Stimulated activated CD4-positive, alpha-beta T cell treated with anti-CD3 and anti-CD28 coated beads, TNF-alpha, amount 100 ng/mL, for 1 hour (primary cell): ENCODE measurements around the gene CACNA1S.

Source experiments
- DNase-seq, 3 donors: peaks; one replicate each; pipeline ENCODE4 v3.0.0-alpha.2; 2020; ENCODE audit warnings: low read depth in 3 of 3, low spot score in 1 of 3

The CACNA1S gene

DNA sequence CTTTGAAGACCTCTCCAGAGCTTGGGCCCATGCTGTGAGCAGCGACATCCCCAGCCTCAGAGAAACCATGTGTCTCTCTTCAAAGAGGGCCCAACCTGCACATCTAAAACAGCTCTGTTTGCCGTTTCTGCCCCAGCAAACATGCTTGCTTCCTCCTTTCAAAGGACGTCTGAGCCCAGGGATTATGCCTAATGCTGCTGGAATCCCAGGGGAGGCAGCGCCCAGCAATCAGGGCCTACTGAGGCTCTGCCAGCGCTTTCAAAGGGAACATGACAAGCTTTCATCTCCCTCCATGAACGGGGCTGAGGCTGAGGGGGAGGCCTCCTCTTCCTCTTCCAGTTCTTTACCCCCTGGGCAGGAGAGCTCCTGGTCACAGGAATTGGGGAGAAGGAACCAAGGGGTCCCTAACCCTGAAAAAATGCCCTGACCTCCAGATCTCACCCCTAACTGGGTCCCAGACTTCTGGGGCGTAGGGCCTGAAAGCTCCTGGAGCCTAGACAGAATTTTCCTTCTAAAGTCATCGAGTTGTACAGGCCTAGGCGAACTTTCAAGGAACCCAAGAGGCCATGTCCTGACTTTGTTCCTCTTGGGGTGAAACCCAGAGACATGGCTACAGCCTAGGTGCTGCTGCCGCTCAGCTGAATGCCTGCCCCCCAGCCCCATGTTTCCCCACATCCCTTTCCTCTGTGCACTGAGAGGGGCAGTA lies 28.2 kb upstream of the CACNA1S start:
- DNase-seq, result no peak

GRCh38 chr1:201139756-201140155 lies 27.5 kb upstream of the CACNA1S start:
- no peak for DNase-seq

GRCh38 chr1:201139306-201139705 lies 27.1 kb upstream of the CACNA1S start:
- DNase-seq, result no peak

- DNase-seq, result no peak
Measured at GRCh38 chr1:201138311-201138840, 26.1 kb upstream of the CACNA1S start.

DNA sequence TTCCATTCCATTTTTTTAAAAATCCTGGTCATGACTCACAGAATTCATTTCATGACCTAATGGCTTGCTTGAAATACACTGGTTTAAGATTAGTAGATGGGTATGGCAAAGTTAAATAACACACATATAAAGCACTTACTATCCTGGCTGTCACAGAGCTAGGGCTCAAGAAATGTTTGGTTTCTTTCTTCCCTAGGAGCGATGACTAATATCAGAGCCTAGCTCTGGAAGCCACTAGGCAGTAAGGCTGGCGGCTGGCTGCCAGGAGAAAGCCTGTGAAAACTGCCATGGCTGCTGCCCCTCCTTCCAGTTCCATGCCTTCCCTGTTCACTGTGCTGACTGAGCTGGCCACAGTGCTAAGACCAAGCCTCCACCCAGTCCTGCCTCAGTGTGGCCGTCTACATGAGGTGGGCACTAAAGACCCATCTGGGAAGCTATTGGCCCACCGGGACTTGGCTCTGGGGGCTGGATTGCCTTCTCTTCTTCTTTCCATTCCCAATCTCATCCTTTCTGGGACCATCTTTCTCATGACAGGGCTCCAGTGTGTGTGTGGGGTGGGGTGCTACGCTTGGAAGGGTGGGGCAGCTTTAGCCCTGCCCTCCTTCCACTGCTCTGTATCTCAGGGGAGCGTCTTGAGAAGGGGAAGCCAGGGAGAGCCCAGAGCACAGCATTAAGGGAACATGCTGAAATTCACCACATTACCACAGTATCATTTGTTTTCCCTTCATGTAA lies 25.5 kb upstream of the CACNA1S start:
- no peak for DNase-seq

- DNase-seq, result no peak
Measured at GRCh38 chr1:201137024-201137392, 24.8 kb upstream of the CACNA1S start.

- no peak for DNase-seq
Measured at GRCh38 chr1:201136355-201137023, 24.3 kb upstream of the CACNA1S start.

GRCh38 chr1:201134405-201134804 lies 22.2 kb upstream of the CACNA1S start:
- no peak for DNase-seq

GRCh38 chr1:201131398-201131797 lies 19.2 kb upstream of the CACNA1S start:
- no peak for DNase-seq

GRCh38 chr1:201128962-201129361 lies 16.7 kb upstream of the CACNA1S start:
- DNase-seq, result no peak

GRCh38 chr1:201128476-201128875 lies 16.2 kb upstream of the CACNA1S start:
- DNase-seq, result no peak

DNA sequence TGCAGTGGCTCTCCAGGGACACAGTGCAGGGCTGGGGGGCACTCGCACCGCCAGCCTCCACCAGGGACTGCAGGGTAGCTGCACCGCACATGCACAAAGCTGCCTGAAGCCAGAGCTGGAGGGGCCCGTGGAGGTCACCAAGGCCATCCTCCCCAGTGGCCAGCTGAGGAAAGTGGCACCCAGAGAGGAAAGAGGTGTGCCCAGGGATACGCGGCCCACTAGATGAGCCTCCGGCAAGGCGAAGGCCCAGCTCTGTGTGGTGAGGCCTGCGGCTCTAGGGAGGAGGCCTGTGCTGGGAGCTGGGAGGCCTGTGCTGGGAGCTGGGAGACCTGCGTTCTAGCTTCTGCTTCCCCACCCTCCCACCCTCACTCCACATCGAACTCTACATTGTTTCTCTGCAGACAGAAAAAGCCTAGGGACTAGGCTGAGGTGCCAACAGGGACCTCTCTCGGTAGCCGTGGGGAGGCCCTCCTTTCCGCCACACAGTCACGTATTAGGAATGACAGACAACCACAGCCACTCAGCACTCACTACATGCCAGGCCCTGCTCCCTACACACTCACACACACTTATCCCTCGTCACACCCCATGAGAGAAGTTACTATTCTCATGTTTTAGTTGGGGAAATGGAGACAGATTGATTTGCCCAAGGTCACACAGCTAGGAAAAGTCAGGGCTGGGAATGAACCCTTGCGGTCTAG lies 15.7 kb upstream of the CACNA1S start:
- DNase-seq, result no peak

DNA sequence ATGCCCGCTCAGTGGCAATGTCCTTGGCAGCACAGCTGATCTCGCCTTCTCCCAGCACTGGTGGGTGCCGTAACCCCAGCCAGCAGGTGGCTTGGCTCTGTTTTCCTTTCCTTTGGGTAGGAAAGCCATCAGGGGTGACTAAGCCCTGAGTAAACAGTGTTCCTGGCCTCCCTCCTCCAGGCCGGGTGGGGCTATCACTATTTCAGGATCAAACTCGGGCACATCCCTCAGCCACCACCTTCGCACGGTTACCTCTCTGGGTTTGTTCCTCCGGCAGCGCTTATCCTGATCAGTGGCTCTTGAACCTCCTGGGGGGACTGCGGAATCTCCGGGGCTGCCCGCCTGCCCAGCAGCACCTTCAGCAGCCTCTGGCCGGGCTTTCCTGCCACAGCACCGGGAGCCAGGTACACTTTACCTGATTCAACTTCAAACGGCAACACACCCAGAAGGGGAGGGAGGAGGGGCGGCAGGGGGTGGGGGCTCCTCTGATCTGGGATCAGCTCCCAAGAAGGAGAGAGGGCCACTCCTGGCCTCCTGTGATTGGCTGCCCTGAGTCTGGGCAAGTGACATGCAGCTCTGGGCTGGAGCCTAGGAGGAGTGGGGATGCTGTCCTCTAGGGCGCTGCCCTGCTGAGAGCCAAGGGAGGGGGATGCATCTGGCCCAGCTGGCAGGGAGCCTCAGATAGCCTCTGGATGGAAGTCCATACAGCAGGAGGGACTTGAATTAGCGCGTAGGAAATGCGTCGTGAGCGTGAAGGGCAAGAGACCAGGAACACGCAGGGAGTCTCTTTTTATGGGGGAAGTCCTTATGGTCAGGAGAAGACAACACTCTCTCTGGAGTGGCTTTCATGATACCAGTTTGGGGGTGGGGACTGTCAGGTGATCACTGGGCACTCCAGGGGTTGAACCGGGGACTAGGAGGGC lies 14.9 kb upstream of the CACNA1S start, which contains the start of gene ASCL5:
TSS of gene ASCL5 (minus strand) at position 353 of the 923 bp plus-strand sequence. CDS start 11,812 bp downstream, outside the sequence.
- DNase-seq, result no peak

DNA sequence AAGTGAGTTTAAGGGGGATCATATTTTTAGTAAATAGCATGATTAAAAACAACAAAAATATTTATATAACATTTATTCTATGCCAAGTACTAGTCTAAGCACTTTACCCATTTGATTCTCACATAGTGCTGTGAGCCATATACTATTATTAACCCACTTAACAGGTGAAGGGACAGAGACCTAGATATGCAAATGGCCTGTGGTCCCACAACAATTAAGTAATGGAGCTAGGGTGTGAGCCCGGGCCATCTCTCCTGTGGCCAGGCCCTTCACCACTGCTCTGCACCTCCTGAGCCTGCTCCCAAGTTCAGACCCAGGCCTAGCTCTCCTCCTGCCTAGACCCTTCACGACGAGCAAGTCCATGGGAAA lies 14.2 kb upstream of the CACNA1S start:
- DNase-seq, result no peak

DNA sequence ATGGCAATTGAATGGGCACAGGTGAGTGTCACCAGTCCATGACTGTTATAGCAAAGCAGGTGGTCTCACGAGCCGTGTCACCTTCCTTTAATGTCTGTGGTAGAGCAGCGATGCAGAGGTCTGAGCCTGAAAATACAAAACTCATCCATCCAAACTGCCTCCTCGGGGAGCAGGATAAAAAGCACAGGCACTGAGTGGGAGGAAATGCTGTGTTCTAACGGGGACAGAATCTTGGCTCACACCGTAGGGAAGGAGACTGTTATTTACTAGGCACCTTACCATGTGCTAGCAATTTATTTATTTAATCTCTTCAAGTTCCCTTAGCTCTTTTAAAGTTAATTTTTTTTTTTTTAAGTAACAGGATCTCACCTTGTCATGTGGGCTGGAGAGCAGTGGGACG lies 13.6 kb upstream of the CACNA1S start:
- DNase-seq, result no peak

- DNase-seq, result no peak
Measured at GRCh38 chr1:201125019-201125418, 12.8 kb upstream of the CACNA1S start.

- no peak for DNase-seq
Measured at GRCh38 chr1:201123866-201124265, 11.6 kb upstream of the CACNA1S start.

GRCh38 chr1:201122321-201122957 lies 10.2 kb upstream of the CACNA1S start:
- no peak for DNase-seq
